Activated CD8-positive, alpha-beta memory T cell treated with anti-CD3 and anti-CD28 coated beads, Interleukin-2, amount 50 U/mL, for 1 hour (primary cell): ENCODE results near the gene GABRB3.

Source experiments
- DNase-seq: peaks from one replicate; pipeline ENCODE4 v3.0.0-alpha.2; 2020; ENCODE audit errors: extremely low read depth

Gene GABRB3

DNA sequence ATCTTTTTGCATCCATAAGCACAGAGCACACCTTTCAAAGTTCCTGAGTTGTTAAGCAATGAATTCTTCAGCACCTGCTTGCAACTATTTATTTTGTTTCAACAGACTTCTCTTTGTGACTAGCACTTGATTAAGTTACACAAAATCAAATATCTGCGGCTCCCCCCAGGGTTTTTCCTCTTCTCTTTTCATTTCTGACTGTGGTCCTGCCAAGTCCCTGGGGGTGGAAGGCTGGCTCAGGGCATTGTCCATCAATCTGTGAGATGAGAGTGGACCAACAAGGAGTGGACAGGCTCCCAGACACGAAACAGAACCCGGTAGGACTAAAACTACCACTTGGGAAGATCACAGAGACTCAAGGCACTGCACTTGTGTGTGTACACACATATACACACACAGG lies 96.8 kb downstream of the GABRB3 start:
- DNase-seq = no peak

DNA sequence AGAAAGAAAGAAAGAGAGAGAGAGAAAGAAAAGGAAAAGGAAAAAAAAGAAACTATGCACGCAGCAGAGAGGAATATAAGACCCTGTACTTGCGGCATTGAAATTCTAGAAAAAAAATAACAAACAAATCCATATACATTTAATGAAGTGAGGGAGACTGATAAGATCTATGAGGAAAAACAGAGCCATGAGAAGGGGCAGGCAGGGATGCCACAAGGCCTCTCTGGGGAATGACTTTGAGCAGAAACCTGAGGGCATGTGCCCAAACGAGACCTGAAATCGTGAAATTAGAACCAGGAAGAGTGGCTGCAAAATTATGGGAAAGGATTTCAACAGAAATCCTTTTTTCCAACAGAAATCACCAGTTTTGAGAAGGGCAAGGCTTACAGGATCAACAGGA lies 98.4 kb downstream of the GABRB3 start:
- no peak for DNase-seq

DNA sequence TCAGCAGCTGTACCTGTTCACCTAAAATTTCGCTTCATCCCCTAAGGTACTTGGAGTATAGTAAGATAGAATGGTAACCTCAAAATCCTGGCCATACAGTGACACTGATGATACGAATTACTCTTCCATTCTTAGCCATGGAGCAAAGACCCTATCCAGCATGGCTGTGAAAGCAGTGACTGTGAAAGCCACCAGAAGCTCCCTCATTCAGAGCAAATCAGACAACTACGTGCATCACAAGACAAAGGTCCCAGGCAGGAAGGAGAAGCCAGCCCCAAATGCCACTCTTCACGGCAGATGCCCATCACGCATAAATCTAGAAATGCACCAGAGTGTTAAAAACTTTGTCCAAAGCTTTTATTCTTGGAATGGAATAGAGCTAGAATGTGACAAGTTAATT lies 99.4 kb downstream of the GABRB3 start:
- no peak for DNase-seq

DNA sequence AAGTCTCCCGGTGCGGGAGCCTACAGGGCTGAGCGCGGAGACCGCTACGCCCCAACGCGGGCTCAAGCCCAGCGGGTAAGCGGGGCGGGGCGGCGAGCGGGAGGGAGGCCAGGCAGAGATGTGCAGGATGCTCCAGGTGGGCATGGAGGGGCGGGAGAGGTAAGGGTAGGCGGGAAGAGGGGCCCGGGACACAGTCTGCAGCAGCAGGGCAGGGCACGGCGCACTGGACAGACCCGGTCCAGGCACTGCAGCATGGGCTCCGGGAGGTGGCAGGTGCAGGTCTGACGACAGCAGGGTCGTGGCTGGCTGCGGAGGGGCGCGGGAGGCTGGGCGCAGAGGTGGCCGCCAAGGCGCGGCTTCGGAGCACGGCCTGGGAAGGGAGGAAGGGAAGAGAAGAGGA lies 102.8 kb downstream of the GABRB3 start:
- DNase-seq = no peak

DNA sequence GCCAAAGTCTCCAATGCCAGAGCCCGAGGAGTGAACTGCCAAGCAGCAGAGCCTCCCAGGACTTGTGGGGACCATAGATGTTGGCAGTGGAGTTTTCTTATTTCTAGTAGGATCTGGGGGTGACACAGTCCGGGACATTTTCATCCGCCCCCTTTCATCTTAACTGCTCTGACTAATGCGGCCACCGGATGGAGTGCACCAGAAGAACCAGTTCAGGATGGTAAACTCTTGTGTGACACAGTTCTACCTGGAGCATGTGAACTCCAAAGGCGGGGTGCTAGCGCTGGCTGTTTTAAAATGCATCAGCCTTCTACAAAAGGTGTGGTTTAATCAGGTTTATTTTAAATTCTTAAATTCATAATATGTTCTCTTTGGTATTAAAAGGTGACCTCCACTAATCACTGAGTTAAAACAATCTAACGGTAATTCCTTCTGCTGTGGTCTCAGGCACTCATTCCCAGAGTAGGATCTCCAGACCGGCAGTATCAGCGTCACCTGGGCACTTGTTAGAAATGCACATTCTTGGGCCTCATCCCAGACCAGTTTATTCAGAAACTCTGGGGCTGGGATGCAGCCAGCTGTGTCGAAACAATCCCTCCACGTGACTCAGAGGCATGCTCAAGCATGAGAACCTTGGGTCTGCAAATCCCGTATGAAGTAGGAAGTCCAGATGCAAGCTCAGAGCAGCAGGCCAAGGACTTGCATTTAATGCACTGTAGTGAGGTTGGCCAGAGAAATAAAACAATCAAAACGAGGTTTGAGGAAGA lies 105.5 kb downstream of the GABRB3 start:
- DNase-seq = no peak

GRCh38 chr15:26665957-26666791 lies 106.7 kb downstream of the GABRB3 start:
- no peak for DNase-seq

- no peak for DNase-seq
Measured at GRCh38 chr15:26662283-26662682, 110.6 kb downstream of the GABRB3 start.

DNA sequence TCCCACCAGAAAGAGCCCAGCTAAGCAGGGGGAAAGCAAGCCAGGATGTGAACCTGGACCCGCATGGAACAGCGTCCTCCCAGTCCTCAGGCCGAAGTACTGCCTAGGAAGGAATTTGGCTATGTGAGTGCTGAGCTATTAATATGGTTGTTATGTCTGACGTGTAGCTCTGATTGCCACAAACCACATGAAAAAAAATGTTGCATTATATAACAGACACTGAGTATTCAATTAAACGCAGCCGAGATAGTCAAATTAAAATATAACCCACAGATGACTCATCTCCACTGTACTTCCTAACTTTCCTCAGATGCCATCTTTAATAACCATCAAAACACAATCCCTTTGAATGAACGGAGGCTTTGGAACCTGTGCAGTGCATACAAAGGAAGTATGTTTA lies 111.1 kb downstream of the GABRB3 start:
- no peak for DNase-seq

- no peak for DNase-seq
Measured at GRCh38 chr15:26661107-26661506, 111.8 kb downstream of the GABRB3 start.

DNA sequence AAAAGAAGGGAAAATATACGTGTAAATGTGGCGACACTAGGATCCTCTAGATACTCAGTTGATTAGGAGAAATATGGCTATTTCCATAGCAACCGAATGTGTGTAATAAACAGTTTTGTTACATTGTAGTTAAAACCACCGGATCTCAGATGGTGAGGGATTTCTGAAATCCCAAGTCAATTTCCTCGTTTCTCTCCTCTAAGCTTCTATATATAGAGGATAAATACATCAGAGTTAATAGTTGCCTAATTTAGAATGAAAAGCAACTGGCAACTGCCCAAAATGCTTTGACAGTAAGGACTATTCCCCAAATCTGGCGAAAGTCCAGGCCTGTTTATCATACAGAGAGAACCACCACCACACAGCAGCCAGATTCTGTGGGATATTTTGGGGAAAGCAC lies 112.6 kb downstream of the GABRB3 start:
- DNase-seq = no peak

DNA sequence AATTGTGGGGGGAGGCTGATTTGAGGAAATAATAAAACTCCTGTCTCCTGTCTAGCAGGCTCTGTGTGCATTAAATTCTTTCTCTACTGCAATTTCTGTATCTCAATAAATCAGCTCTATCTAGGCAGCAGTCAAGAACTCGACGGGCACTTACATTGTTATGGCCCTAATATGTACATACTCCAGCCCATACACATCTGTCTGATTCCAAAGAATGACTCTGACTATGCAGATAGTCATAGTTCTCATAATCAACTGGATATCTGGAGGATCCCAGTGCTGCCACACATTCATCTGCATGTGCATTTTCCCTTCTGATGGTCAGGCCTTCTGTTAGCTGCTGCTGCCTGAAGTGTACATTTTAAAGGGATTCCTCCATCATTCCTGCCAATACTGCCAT lies 114.6 kb downstream of the GABRB3 start:
- DNase-seq = no peak

DNA sequence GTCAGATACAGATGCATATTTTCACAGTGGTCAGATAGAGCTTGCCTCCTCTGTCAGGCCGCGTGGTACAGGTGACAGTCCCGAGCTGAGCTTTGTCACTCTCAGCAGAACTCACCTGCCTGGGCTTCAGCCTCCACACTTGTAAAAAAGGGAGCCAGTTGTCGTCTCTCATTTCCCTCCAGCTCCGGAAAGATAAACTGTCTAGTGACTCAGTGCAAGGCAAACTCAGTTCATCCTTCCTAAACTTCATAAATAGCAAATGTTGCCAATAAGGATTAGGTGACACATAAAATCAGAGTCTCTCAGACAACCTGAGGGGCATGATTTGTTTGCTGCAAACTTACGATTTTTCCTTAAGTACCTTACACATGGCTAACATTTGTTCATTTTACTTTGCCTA lies 116.8 kb downstream of the GABRB3 start:
- DNase-seq = no peak

DNA sequence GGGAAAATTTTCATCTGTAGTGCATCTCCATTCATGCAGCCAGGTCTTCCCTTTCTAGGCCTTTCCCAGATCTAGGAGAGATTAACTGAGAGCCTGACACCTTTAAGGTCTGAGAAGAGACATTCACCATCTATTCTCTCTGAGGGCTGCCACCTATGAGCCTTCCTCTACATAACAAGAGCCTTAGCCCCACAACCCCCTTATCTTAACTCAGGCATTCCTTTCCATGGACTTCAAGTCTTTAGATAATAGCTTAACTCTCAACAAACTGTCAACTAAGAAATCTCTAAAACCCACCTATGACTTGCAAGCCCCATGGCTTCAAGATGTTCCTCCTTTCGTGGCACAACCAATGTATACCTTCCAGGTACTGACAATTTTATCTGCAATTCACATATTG lies 121.0 kb downstream of the GABRB3 start:
- DNase-seq = no peak

GRCh38 chr15:26648676-26649075 lies 124.2 kb downstream of the GABRB3 start:
- DNase-seq = no peak

GRCh38 chr15:26644948-26645347 lies 127.9 kb downstream of the GABRB3 start:
- DNase-seq = no peak

GRCh38 chr15:26641144-26641543 lies 131.7 kb downstream of the GABRB3 start:
- no peak for DNase-seq

GRCh38 chr15:26640601-26641000 lies 132.3 kb downstream of the GABRB3 start:
- no peak for DNase-seq

- no peak for DNase-seq
Measured at GRCh38 chr15:26639966-26640365, 132.9 kb downstream of the GABRB3 start.

DNA sequence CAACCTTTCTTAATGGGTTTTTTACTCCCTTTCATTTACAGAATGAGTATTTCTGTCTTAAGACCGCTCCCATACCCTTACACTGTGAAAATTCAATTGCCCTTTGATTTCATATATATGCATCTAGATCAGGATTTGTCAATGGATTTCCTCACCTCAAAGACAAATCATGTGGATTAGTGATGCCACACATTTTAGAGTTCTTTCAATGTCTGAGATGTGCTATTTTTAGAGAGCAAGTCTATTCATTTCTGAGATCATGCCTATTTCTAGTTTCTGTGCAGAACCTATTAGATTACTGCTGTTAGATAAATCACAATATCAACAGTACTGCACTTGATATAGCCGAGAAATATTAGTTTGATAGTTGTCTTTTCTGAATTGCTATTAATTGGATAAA lies 137.3 kb downstream of the GABRB3 start:
- no peak for DNase-seq

GRCh38 chr15:26635105-26635504 lies 137.8 kb downstream of the GABRB3 start:
- no peak for DNase-seq

- DNase-seq = no peak
Measured at GRCh38 chr15:26634319-26634718, 138.5 kb downstream of the GABRB3 start.

DNA sequence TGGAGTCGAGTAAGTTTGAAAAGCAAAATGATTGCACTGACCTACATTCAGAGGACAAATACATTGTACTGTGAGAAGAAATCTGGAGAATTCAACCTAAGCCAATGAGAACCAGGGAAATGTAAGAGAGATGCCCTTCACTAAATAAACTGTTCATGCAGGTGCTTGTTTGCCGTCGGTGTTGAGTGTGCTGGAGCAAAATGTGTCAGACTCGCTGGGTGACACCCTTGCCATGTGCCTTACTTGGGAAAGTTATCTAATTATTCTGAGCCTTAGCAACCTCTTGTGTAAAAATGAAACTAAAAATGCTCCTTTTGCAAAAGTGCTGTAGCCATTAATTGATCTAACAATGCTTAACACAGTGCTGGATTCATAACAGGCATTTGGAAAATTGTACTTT lies 140.4 kb downstream of the GABRB3 start:
- no peak for DNase-seq

GRCh38 chr15:26631894-26632293 lies 141.0 kb downstream of the GABRB3 start:
- no peak for DNase-seq
